Measurements from ENCODE around the gene PAX5.

The PAX5 gene

DNA sequence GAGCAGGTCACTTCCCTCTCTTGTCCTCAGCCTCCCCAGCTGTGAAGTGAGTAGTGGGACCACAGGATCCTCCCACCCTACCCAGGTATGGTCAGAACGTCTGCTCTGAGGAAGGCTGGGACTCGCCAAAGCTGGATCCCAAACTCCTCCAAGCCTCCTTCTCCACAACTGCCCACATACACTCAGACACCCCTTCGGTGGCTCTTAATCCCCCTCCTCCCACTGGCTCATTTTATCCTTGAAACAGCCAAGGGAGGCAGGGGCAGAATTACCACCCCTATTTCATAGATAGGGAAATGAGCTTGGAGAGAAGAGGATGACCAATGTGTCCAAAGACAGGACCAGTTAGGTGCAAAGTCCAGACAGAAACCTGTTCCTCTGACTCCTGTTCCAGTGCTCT is 121.4 kb downstream of the PAX5 start:
- no peaks in the 10 kb centered on the region for H3K79me2 ChIP-seq (ENCODE audit: low read length)

DNA sequence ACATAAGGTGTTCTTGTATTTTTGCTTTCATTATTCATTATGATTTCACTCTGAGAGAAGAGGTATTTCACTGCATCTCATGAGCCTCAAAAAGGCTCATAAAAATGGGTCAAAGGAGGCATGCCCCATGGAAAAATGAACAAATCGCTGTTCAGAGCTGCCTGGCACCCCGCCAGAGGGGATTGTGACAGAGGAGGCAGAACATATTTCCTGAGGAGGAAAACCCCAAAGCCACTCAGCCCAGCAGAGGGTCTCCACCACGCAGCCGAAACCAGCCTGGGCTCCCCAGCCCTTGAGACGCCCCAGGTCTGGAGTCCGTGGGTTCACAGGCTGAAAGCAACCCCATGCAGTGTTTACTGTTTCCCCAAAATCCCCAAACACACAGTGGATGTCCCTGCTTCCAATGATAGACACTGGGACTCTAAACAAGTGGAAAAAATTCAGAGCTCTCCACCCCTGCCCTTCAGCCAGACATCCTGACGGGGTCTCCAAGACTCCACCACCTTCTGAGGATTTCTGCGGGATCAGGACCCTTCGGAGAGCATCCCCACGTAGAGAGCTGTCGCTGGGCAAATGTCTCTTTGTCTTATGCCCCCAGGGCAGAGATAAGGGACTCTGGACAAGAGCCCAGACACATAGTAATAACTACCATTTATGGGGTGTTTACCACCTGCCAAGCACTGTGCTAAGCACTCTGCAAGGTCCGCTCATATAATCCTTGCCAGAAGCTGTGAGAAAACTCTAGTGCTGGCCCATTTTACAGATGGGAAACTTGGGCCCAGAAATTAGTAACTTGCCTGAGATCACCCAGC is 122.3 kb downstream of the PAX5 start:
- no peaks in the 10 kb centered on the region for H3K9me3 ChIP-seq (replicated peaks; ENCODE audit: insufficient read depth, low read length)
- H2AFZ ChIP-seq (ENCODE audit: low read length): no peak overlapping the region
- H3K9ac ChIP-seq (ENCODE audit: low read length): no peak overlapping the region
- no peak for DNase-seq
- peaks cover 10% of the 10 kb centered on the region for H3K4me1 ChIP-seq (ENCODE audit: low read length)
- H3K9me2 ChIP-seq (replicated peaks; ENCODE audit: insufficient read depth, low read length): no peaks in the 10 kb centered on the region
- no peak for TF ChIP-seq EZH2phosphoT487 (IDR thresholded peaks at IDR 0.05; ENCODE audit: low read length)
- TF ChIP-seq, protein P1, sequence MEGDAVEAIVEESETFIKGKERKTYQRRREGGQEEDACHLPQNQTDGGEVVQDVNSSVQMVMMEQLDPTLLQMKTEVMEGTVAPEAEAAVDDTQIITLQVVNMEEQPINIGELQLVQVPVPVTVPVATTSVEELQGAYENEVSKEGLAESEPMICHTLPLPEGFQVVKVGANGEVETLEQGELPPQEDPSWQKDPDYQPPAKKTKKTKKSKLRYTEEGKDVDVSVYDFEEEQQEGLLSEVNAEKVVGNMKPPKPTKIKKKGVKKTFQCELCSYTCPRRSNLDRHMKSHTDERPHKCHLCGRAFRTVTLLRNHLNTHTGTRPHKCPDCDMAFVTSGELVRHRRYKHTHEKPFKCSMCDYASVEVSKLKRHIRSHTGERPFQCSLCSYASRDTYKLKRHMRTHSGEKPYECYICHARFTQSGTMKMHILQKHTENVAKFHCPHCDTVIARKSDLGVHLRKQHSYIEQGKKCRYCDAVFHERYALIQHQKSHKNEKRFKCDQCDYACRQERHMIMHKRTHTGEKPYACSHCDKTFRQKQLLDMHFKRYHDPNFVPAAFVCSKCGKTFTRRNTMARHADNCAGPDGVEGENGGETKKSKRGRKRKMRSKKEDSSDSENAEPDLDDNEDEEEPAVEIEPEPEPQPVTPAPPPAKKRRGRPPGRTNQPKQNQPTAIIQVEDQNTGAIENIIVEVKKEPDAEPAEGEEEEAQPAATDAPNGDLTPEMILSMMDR (IDR thresholded peaks at IDR 0.05; ENCODE audit: low read length): no peak
- no peak for TF ChIP-seq EZH2 (optimal IDR thresholded peaks at IDR 0.05; ENCODE audit: low read depth, low read length)
- H3K4me3 ChIP-seq (ENCODE audit: low read length): no peak overlapping the region
- no peaks in the 10 kb centered on the region for H3K36me3 ChIP-seq (replicated peaks; ENCODE audit: insufficient read depth, low read length)
- H3K27me3 ChIP-seq (replicated peaks; ENCODE audit: insufficient read depth, low read length): no peaks in the 10 kb centered on the region
- no peaks in the 10 kb centered on the region for H3K79me2 ChIP-seq (ENCODE audit: low read length)
- peaks cover 9% of the 10 kb centered on the region for H3F3A ChIP-seq (ENCODE audit: insufficient read depth, low read length)
- no peak overlapping the region for H3K4me2 ChIP-seq (ENCODE audit: low read depth, low read length)
- H3K27ac ChIP-seq (ENCODE audit: low read length): no peak overlapping the region
- H4K20me1 ChIP-seq (ENCODE audit: insufficient read depth, low read length): no peaks in the 10 kb centered on the region

More for the DNA sequence above, 121.4 kb downstream of the PAX5 start:
- H3K4me2 ChIP-seq (ENCODE audit: low read depth, low read length): no peak overlapping the region; the same call in 1 of the 2 replicates
- peaks cover 10% of the 10 kb centered on the region for H3K4me1 ChIP-seq (ENCODE audit: low read length)
- no peak overlapping the region for H3K4me3 ChIP-seq (ENCODE audit: low read length)
- no peak overlapping the region for H3K9ac ChIP-seq (ENCODE audit: low read length)
- H3K9me3 ChIP-seq (replicated peaks; ENCODE audit: insufficient read depth, low read length): no peaks in the 10 kb centered on the region
- H2AFZ ChIP-seq (ENCODE audit: low read length): no peak overlapping the region
- no peaks in the 10 kb centered on the region for H3K9me2 ChIP-seq (replicated peaks; ENCODE audit: insufficient read depth, low read length)
- H3K36me3 ChIP-seq (replicated peaks; ENCODE audit: insufficient read depth, low read length): no peaks in the 10 kb centered on the region
- no peak overlapping the region for H3K27ac ChIP-seq (ENCODE audit: low read length)
- no peak for DNase-seq
- peaks cover 9% of the 10 kb centered on the region for H3F3A ChIP-seq (ENCODE audit: insufficient read depth, low read length)
- TF ChIP-seq EZH2 (optimal IDR thresholded peaks at IDR 0.05; ENCODE audit: low read depth, low read length) (no peak), EZH2phosphoT487 (IDR thresholded peaks at IDR 0.05; ENCODE audit: low read length) (no peak)
- TF ChIP-seq, protein P1 (IDR thresholded peaks at IDR 0.05; ENCODE audit: low read length): no peak
- no peaks in the 10 kb centered on the region for H3K27me3 ChIP-seq (replicated peaks; ENCODE audit: insufficient read depth, low read length)
- H4K20me1 ChIP-seq (ENCODE audit: insufficient read depth, low read length): no peaks in the 10 kb centered on the region

DNA sequence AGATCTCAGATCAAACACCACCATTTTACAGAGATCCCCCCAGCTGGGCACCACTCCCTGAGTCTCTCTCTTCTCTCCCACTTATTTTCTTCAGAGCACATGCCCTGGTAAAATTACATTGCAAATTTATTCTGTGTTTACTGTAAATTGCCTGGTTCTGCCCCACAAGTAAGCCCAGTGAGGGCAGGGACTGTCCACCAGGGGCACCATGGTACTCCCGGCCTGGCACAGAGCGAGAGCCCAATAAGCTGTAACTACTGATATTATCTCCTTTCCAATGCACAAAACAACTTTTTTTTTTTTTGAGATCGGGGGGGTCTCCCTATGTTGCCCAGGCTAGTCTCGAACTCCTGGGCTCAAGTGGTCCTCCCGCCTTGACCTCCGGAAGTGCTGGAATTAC is 123.0 kb downstream of the PAX5 start:
- no peaks in the 10 kb centered on the region for H3K27me3 ChIP-seq (replicated peaks; ENCODE audit: insufficient read depth, low read length)
- no peak overlapping the region for H3K4me2 ChIP-seq (ENCODE audit: low read depth, low read length)
- no peaks in the 10 kb centered on the region for H3K9me3 ChIP-seq (replicated peaks; ENCODE audit: insufficient read depth, low read length)
- no peaks in the 10 kb centered on the region for H3K79me2 ChIP-seq (ENCODE audit: low read length)
- no peak overlapping the region for H3K9ac ChIP-seq (ENCODE audit: low read length)
- no peak overlapping the region for H3K4me3 ChIP-seq (ENCODE audit: low read length)
- H3K4me1 ChIP-seq (ENCODE audit: low read length): peaks cover 10% of the 10 kb centered on the region
- H3K36me3 ChIP-seq (replicated peaks; ENCODE audit: insufficient read depth, low read length): no peaks in the 10 kb centered on the region
- H3K27ac ChIP-seq (ENCODE audit: low read length): no peak overlapping the region
- no peak for TF ChIP-seq EZH2phosphoT487 (IDR thresholded peaks at IDR 0.05; ENCODE audit: low read length)
- TF ChIP-seq, protein P1 (IDR thresholded peaks at IDR 0.05; ENCODE audit: low read length): 0 out of 2 replicates have a peak, but pooled peaks have one; percentile 7
- H3F3A ChIP-seq (ENCODE audit: insufficient read depth, low read length): peaks cover 9% of the 10 kb centered on the region
- no peak overlapping the region for H2AFZ ChIP-seq (ENCODE audit: low read length)
- no peaks in the 10 kb centered on the region for H3K9me2 ChIP-seq (replicated peaks; ENCODE audit: insufficient read depth, low read length)
- no peaks in the 10 kb centered on the region for H4K20me1 ChIP-seq (ENCODE audit: insufficient read depth, low read length)
- DNase-seq: no peak
